Gastroesophageal sphincter (tissue), 4 donors: ENCODE data around the gene NISCH. TPM values are rescaled to one million over a fixed set of nuclear protein-coding genes. Genes with fewer than 3 reads are reported as not detected.

Experiments used
- ATAC-seq: fragments of 150-250 bp; one replicate; pipeline ENCODE4 v1.9.1; 2016; ENCODE audit warnings: mild to moderate bottlenecking, moderate library complexity
- H3K27ac ChIP-seq, 4 donors: fragments of 200-600 bp; sonication (generic) in 3 of 4; 1 replicate in 3 of 4; 2 replicates in 1 of 4; pipeline ENCODE4 v1.5.1; 2016 to 2019
- H3K27me3 ChIP-seq: fragments of 200-600 bp; sonication (generic); one replicate; pipeline ENCODE4 v1.5.1; 2019
- H3K36me3 ChIP-seq, 2 donors: fragments of 200-600 bp; sonication (generic); one replicate each; pipeline ENCODE4 v1.5.1; 2019; ENCODE audit warnings: control low read depth in 1 of 2
- H3K4me1 ChIP-seq, 3 donors: fragments of 200-600 bp; sonication (generic); 1 replicate in 2 of 3; 2 replicates in 1 of 3; pipeline ENCODE4 v1.5.1; 2016 to 2019; ENCODE audit warnings: control low read depth in 2 of 3
- H3K4me3 ChIP-seq, 2 donors: fragments of 200-600 bp; sonication (generic); one replicate each; pipeline ENCODE4 v1.5.1; 2019; ENCODE audit warnings: mild to moderate bottlenecking in 1 of 2, moderate library complexity in 1 of 2
- H3K9me3 ChIP-seq, 3 donors: fragments of 200-600 bp; sonication (generic); one replicate each; pipeline ENCODE4 v1.5.1; 2017 to 2019; ENCODE audit warnings: control low read depth in 2 of 3
- EP300 ChIP-seq: sonication (generic); formaldehyde crosslinking; IDR thresholded peaks from one replicate; pipeline ENCODE4 v1.6.1; 2017; ENCODE audit warnings: antibody characterized with exemption, mild to moderate bottlenecking
- POLR2A ChIP-seq, 2 donors: fragments of 450-650 bp; IDR thresholded peaks; one replicate each; pipeline ENCODE4 v1.6.1; 2017; ENCODE audit warnings: antibody characterized with exemption in 2 of 2, mild to moderate bottlenecking in 2 of 2, moderate library complexity in 1 of 2
- POLR2AphosphoS5 ChIP-seq: sonication (generic); formaldehyde crosslinking; IDR thresholded peaks from one replicate; pipeline ENCODE4 v1.6.1; 2017; ENCODE audit warnings: antibody characterized with exemption
- WGBS, 2 donors: methylation state at CpG; one replicate each; pipeline ENCODE4 v1.1.5; 2018; ENCODE audit warnings: low coverage in 1 of 2; 5-methylcytosine and 5-hydroxymethylcytosine counted together
- total RNA-seq, 4 donors: library from RNA; depleted of rRNA; stranded (reverse); fragments of >200 nt; gene quantifications; one replicate each; pipeline ENCODE4 v1.1.0, GENCODE V29; 2016
- TF ChIP-seq, protein P1 (sequence below), 4 experiments: fragments of 200-600 bp in 2 of 4; fragments of 450-650 bp in 2 of 4; sonication (generic) in 1 of 4; IDR thresholded peaks; one replicate each; pipeline ENCODE4 v1.5.1; 2017 to 2019; ENCODE audit warnings: antibody characterized with exemption in 4 of 4, mild to moderate bottlenecking in 2 of 4, moderate library complexity in 2 of 4

NISCH gene
- total RNA-seq, 4 donors from 2014 or later = 56.7 to 95.9 (median 78.9) TPM

DNA sequence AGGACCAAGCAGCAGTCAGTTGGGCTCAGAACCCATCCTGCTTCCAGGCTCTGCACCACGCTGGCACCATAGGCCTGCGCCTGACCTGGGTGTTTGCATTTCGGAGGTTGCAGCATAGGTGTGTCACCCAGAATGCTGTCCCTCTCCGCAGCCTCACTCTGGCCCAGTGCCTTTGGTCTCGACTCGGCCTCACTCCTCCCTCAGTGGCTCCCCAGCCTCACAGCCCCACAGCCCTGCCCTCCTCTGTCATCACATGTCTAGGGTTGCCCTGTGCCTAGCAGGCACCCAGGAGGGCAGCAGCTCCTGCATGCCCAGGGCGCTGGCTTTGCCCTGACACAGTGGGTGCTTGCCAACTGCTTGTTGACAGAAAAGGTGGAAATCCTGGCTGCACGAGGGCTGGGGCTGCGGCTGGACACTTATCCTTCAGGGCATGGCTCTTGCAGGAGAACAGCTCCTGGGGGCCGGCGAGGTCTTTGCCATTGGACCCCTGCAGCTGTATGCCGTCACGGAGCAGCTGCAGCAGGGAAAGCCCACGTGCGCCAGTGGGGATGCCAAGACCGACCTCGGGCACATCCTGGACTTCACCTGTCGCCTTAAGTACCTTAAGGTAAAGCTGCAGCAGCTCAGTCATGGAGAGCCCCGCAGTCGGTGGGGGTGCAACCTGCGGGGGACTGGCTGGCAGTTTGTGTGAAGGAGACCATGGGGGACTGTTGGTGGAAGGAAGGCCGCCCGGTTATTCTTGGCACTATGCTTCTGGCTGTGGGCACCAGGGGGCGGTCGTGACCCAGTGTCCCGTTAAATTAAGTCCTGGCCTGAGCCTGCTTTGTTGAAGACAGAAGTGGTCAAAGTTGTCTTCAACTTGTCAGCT lies 16.2 kb downstream of the NISCH start:
- Histone ChIP-seq H3K36me3 (peaks cover 0 to 69% of the 10 kb centered on the region in 2 donors), H3K27ac (peak overlapping the region in 1 of 4 donors; percentile 2)
- TF ChIP-seq, protein P1, sequence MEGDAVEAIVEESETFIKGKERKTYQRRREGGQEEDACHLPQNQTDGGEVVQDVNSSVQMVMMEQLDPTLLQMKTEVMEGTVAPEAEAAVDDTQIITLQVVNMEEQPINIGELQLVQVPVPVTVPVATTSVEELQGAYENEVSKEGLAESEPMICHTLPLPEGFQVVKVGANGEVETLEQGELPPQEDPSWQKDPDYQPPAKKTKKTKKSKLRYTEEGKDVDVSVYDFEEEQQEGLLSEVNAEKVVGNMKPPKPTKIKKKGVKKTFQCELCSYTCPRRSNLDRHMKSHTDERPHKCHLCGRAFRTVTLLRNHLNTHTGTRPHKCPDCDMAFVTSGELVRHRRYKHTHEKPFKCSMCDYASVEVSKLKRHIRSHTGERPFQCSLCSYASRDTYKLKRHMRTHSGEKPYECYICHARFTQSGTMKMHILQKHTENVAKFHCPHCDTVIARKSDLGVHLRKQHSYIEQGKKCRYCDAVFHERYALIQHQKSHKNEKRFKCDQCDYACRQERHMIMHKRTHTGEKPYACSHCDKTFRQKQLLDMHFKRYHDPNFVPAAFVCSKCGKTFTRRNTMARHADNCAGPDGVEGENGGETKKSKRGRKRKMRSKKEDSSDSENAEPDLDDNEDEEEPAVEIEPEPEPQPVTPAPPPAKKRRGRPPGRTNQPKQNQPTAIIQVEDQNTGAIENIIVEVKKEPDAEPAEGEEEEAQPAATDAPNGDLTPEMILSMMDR (IDR thresholded peaks at IDR 0.05) = peak in 3 of 4 experiments; percentile 71 to 81 (median 73)
- TF ChIP-seq POLR2A (IDR thresholded peaks at IDR 0.05) = no peak

DNA sequence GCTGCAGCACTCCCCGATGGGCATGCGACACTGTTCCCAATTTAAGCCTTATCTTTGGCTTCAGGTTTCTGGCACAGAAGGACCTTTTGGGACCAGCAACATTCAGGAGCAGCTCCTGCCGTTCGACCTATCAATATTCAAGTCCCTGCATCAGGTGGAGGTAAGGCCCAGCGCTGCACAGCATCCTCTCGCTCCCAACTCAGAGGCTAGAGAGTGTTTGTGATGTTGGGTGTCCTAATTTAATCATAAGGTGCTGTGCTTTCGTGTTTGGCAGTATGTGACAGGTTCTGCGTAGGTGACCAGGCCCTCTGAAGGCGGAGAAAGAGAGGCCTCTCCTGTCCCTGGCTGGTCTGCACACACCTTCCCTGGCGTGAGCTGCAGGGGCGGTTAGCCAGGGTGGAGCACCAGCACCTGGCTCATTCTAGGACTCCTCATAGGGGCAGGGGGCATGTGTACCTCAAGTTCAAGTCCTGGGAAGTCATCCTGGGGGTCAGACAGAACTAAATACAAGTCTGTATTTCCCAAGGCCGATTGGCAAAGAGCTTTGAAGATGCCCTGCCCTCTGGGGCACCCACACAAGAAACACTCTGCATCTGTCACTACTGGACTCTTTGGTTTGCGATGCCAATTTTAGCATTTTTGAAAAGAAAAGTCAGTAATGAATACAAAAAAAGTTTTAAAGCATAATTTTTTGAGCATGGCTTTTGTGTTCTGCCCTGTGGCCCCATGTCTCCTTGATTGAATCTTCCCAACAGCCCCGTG lies 17.0 kb downstream of the NISCH start:
- H3K27ac ChIP-seq = peak overlapping the region in 1 of 4 donors; percentile 31
- H3K4me1 ChIP-seq = peaks cover 0 to 48% (median 11%) of the 10 kb centered on the region in 3 donors
- no peak for ATAC-seq
- H3K9me3 ChIP-seq = no peaks in the 10 kb centered on the region
- H3K27me3 ChIP-seq = no peaks in the 10 kb centered on the region
- H3K4me3 ChIP-seq = no peak overlapping the region
- WGBS, 2 donors = 74 to 88% methylated on average over 4 to 8 of the region's 14 CpGs
- H3K36me3 ChIP-seq = peaks cover 0 to 74% of the 10 kb centered on the region in 2 donors
- TF ChIP-seq EP300 = no peak
- TF ChIP-seq, protein P1 (IDR thresholded peaks at IDR 0.05) = no peak
- TF ChIP-seq POLR2A (IDR thresholded peaks at IDR 0.05) = no peak
- TF ChIP-seq POLR2AphosphoS5 = no peak

More for the DNA sequence above, 16.2 kb downstream of the NISCH start:
- no peak overlapping the region for H3K4me3 ChIP-seq
- peaks cover 0 to 54% (median 11%) of the 10 kb centered on the region in 3 donors for H3K4me1 ChIP-seq
- WGBS, 2 donors = 49 to 53% methylated on average over 9 to 10 of the region's 26 CpGs
- no peaks in the 10 kb centered on the region for H3K27me3 ChIP-seq
- peak; percentile 52 for ATAC-seq
- no peaks in the 10 kb centered on the region for H3K9me3 ChIP-seq

DNA sequence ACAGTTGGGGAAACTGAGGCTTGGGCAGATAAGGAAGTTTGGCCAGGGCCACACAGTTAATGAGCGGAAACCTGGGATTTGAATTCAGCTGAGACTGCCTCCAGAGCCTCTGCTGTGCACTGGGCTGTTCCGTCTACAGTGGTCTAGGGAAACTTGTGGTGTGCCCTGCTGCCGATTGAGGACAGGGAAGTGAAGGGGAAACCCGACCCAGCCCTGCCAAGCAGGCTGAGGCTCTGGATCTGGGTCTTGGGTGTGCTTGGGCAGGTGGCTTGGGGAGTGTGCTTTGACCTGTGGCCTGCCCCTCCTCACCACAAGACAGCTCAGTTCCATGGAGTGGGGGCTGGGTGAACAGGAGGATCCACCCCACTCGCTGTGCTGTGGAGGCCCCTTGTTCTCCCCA lies 17.6 kb downstream of the NISCH start:
- peaks cover 0 to 42% (median 10%) of the 10 kb centered on the region in 3 donors for H3K4me1 ChIP-seq
- H3K36me3 ChIP-seq = peaks cover 0 to 79% of the 10 kb centered on the region in 2 donors
- WGBS, 2 donors = 91 to 100% methylated on average over 2 to 4 of the region's 5 CpGs
- H3K27ac ChIP-seq = peak overlapping the region in 2 of 4 donors; percentile 24 to 42
- H3K4me3 ChIP-seq = no peak overlapping the region
- ATAC-seq = no peak
- H3K27me3 ChIP-seq = no peaks in the 10 kb centered on the region
- H3K9me3 ChIP-seq = no peaks in the 10 kb centered on the region
- TF ChIP-seq, protein P1 (IDR thresholded peaks at IDR 0.05) = no peak
- no peak for TF ChIP-seq EP300

DNA sequence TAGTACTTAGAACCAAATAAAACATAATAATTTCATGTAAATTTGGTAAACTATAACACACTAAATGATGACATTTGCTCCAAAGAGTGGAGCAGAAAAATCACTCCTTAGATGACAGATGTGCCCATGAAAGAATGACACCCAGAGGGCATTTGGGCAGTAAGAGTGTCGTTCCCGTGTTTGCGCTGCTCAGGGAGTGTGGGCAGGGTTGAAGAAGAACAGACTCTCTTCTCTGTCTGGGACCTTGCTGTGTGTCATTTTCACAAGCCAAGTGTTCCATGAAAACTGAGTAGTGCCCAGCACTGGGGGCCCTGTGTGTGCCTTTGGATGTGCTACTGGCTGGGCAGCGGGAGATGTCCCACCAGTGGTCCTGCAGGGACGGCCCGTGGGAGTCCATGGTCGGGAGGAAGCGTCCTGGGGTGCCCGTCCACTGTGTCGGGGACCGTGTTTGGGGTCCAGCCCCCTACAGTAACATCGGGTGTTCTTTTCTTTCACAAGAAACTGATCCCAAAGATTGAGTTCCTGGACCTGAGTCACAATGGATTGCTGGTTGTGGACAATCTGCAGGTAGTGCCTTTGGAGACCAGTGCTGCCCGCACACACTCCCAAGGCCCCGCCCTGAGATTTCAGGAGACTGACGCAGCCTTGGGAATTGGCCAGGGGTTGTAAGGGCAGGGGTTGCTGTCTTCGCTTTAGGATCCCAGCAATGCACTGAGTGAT lies 21.8 kb downstream of the NISCH start:
- TF ChIP-seq EP300 (no peak), POLR2AphosphoS5 (no peak), POLR2A (IDR thresholded peaks at IDR 0.05) (no peak)
- TF ChIP-seq, protein P1 (IDR thresholded peaks at IDR 0.05) = no peak
- Histone ChIP-seq H3K27me3 (no peaks in the 10 kb centered on the region), H3K4me3 (no peak overlapping the region), H3K4me1 (peaks cover 0 to 4% (median 0%) of the 10 kb centered on the region in 3 donors), H3K27ac (no peak overlapping the region), H3K36me3 (peaks cover 0 to 100% of the 10 kb centered on the region in 2 donors), H3K9me3 (no peaks in the 10 kb centered on the region)
- 85 to 96% methylated on average over 3 to 9 of the region's 16 CpGs for WGBS, 2 donors
- no peak for ATAC-seq
